Stimulated activated CD4-positive, alpha-beta T cell treated with anti-CD3 and anti-CD28 coated beads, Interleukin-1b, Interleukin-23, amount 100 ng/mL, for 4 hours (primary cell): Measurements from ENCODE around the gene GRM1.

Experiments used
- DNase-seq, 2 donors: peaks; one replicate each; pipeline ENCODE4 v3.0.0-alpha.2; 2020; ENCODE audit warnings: low read depth in 2 of 2

Gene GRM1

DNA sequence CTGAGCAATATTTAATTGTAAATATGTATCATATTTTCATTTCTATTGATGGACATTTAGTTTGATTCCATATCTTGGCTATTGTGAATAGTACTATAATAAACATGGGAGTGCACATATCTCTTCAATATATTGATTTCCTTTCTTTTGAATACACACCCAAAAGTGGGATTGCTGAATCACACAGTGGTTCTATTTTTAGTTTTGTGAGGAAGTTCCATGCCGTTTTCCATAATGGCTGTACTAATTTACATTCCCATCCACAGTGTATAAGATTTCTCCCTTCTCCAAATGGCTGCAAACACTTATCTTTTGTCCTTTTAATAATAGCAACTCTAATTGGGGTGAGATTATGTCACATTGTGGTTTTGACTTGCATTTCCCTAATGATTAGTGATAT is 428.0 kb downstream of the GRM1 start:
- no peak for DNase-seq

DNA sequence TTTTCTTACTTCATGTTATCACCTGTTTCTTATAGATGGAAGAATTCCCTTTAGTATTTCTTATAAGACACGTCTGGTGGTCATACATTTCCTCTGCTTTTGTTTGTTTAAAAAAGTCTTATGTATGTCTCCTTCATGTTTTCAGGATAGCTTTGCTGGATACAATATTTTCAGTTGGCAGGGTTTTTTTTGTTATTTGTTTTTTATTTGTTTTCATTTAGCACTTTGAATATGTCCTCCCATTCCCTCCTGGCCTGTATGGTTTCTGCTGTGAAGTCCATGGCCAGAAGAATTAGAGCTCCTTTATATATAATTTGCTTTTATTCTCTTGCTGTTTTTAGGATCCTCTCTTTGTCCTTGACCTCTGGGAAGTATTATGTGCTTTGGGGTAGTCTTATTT is 432.1 kb downstream of the GRM1 start:
- no peak for DNase-seq

DNA sequence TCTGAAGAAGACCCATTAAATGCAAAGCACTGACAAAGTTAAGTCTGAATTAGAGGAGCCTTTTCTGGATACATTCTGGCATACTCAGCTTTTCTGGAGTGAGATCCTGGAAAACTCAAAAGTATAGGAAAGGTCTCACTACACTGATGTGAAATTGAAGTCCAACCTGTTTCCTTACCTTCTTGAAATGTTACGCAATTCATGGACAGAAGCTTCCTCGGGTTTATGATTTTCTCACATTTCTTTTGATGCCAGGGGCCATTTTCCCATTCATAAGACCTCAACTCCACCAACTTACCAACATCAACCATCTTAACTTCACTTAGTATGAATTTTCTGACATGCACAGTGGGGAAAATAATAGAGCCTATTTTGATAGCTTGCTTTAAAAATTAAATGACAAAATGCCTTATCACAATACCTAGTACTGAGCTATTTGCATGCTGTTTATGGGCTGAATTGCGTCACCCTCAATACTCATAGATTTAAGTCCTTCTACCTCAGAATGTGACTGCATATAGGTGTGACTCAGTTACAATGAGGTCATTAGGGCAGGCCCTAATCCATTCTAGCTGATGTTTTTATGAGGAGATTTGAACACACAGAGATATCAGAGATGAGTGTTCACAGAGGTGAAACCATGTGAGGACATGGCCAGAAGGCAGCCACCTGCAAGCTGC is 441.4 kb downstream of the GRM1 start:
- DNase-seq: no peak

DNA sequence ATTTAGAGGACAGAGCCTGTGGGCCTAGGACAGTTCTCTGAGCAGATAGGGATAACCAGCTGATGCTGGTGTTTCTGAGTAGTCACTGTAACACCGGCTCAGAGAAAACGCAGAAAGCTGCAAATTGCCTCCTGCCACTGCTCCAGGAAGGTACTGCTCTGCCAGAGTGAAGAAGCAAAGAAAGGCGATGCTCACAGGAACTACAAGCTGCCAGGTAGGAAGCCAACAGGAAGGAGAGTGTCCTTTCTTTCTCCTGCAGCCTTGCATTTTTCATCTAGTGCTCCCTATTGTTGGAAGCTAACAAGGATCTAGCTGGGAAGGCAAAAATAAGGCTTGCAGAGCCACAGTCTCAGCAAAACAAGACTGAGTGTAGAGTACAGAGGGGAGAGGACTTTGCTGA is 444.1 kb downstream of the GRM1 start:
- DNase-seq: no peak

DNA sequence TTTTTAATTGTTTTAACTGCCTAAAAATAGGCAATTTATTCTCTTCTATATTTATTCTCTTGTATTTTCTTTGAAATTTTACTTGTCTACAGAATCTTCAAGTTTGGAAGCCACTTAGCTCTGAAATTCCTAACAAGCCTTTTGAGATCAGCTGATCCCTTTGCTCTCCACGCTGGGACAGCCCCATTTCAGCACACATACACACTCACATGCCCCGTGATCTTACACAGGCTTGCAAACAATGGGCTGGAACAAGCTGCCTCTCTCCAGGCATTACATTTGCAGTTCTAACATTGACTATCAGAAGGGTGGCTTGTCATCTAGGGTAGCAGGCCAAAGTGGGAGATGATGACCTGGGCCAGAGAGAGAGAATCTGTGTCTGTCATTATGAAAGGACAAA is 452.7 kb downstream of the GRM1 start:
- no peak for DNase-seq

DNA sequence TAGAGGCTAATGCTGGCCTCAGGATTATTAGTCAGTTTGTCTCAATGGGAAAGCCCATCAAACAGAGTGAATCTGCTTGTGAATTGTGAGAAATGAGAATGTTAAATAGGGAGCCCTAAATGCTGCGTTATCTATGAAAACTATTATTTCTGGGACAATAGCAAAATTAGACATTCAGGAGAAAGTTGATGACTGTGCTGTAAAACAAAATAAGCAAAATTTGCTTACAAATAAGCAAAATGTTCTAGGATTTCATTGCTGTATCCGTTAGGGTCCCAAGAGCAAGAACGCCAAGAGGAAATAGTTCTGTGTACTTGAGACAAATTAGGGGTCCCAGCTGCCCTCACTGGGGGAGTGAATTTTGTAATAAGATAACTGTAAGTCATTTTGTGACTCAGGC is 455.5 kb downstream of the GRM1 start:
- DNase-seq: no peak
